ENCODE data around the gene WTAP. TPM values are rescaled to one million over a fixed set of nuclear protein-coding genes. Genes with fewer than 3 reads are reported as not detected.

WTAP gene
- total and polyA plus RNA-seq, 2 of the 8 experiments (the other 6 are each of a cell fraction or from before 2014, with no cell fraction given), result 32.6 to 120 TPM

- Histone ChIP-seq H2BK12ac (ENCODE audit: low read depth, low read length) (no peak overlapping the region), H3K4me1 (replicated peaks in 1 of 4; ENCODE audit: control insufficient read depth in 3 of 4, insufficient read depth in 4 of 4, low read length in 3 of 4) (peaks cover 3 to 15% (median 8%) of the 10 kb centered on the region in 4 experiments), H2BK15ac (ENCODE audit: low read length) (no peak overlapping the region), H3K9ac (replicated peaks in 1 of 4; ENCODE audit: extremely low read depth in 1 of 4, low read depth in 3 of 4, low read length in 3 of 4) (no peak overlapping the region), H3K4me3 (ENCODE audit: extremely low read depth in 1 of 4, insufficient read depth in 2 of 4, low read depth in 3 of 4, low read length in 4 of 4) (no peak overlapping the region), H2AK5ac (ENCODE audit: low read depth, low read length) (no peak overlapping the region), H3K56ac (replicated peaks; ENCODE audit: insufficient read length, low read depth, low read length) (no peak overlapping the region), H2BK20ac (ENCODE audit: low read length) (no peak overlapping the region), H4K20me1 (replicated peaks in 1 of 2; ENCODE audit: control insufficient read depth in 1 of 2, insufficient read depth in 2 of 2, low read length in 2 of 2) (peaks cover 4 to 6% of the 10 kb centered on the region in 2 experiments), H4K8ac (ENCODE audit: extremely low read depth, insufficient read depth, low read length) (no peak overlapping the region), H3K18ac (ENCODE audit: extremely low read depth, low read length) (no peak overlapping the region), H3K23ac (ENCODE audit: insufficient read length) (no peak overlapping the region), H3K79me1 (ENCODE audit: low read depth, low read length) (peaks cover 5% of the 10 kb centered on the region), H4K5ac (ENCODE audit: insufficient read length, low read depth, low read length) (no peak overlapping the region), H3K4ac (replicated peaks; ENCODE audit: insufficient read length, low read depth, low read length) (no peak overlapping the region), H3K36me3 (ENCODE audit: control insufficient read depth in 2 of 4, insufficient read depth in 4 of 4, low read length in 3 of 4) (no peaks in the 10 kb centered on the region), H3K79me2 (ENCODE audit: control insufficient read depth in 1 of 2, insufficient read depth in 2 of 2, low read length in 2 of 2) (peaks cover 0 to 16% of the 10 kb centered on the region in 2 experiments; a peak in 2 of 4 replicates), H4K91ac (replicated peaks; ENCODE audit: insufficient read length, low read length) (no peak overlapping the region), H3K14ac (ENCODE audit: insufficient read length) (no peak overlapping the region), H3K27me3 (replicated peaks in 1 of 4; ENCODE audit: control insufficient read depth in 3 of 4, extremely low read depth in 1 of 4, insufficient read depth in 3 of 4, low read length in 3 of 4) (no peaks in the 10 kb centered on the region), H2BK5ac (ENCODE audit: low read depth, low read length) (no peak overlapping the region), H2AFZ (ENCODE audit: low read length) (no peak overlapping the region), H3K4me2 (ENCODE audit: insufficient read depth in 1 of 2, low read depth in 2 of 2, low read length in 2 of 2) (no peak overlapping the region), H3K23me2 (ENCODE audit: low read depth, low read length) (peaks cover 14% of the 10 kb centered on the region), H3K27ac (ENCODE audit: low read depth, low read length) (no peak overlapping the region), H2BK120ac (replicated peaks; ENCODE audit: low read depth, low read length) (no peak overlapping the region), H3K9me3 (ENCODE audit: insufficient read depth in 2 of 2, low read depth in 1 of 2, low read length in 1 of 2) (no peaks in the 10 kb centered on the region)
- WGBS, 2 experiments (ENCODE audit: extremely low coverage in 1 of 2, insufficient coverage in 1 of 2, insufficient read length in 1 of 2, insufficient replicate concordance in 2 of 2, low coverage in 1 of 2, low lambda C conversion rate in 2 of 2, missing lambda C conversion rate in 1 of 2), result 91% methylated on average over 2 of the region's 2 CpGs; no CpG with 5 or more reads in 1 of the 2 experiments
- POLR2A ChIA-PET (ENCODE audit: partially characterized antibody), result interaction anchor here (1.5 to 4.5 kb wide), 2 partner anchors 27 to 31 kb away, joined by 3 to 32 read pairs; partner anchors contain the start of gene WTAP
- FAIRE-seq (no peak), DNase-seq (ENCODE audit: low read depth in 1 of 2, low spot score in 2 of 2) (no peak)
- CTCF ChIA-PET (ENCODE audit: partially characterized antibody), result interaction anchor here (1.5 to 4.1 kb wide), 2 partner anchors 9 to 22 kb away, joined by 5 to 16 read pairs; no protein-coding TSS in a partner anchor
- TF ChIP-seq CEBPB (IDR thresholded peaks at IDR 0.05; ENCODE audit: low read depth, low read length) (no peak), YY1 (IDR thresholded peaks at IDR 0.05; ENCODE audit: low read depth, low read length) (no peak), CBX8 (IDR thresholded peaks at IDR 0.05; ENCODE audit: borderline replicate concordance, low read depth, low read length) (no peak), NANOG (IDR thresholded peaks at IDR 0.05; ENCODE audit: insufficient read depth, low read depth, low read length, poor library complexity, severe bottlenecking) (no peak), HDAC2 (IDR thresholded peaks at IDR 0.05; ENCODE audit: borderline replicate concordance in 1 of 2, low read depth in 2 of 2, low read length in 2 of 2) (no peak), TAF7 (optimal IDR thresholded peaks at IDR 0.05; ENCODE audit: borderline replicate concordance, low read depth, low read length) (no peak), TBP (IDR thresholded peaks at IDR 0.05; ENCODE audit: low read depth, low read length) (no peak), KDM1A (IDR thresholded peaks at IDR 0.05; ENCODE audit: borderline replicate concordance, low read length) (no peak), SUZ12 (IDR thresholded peaks at IDR 0.05; ENCODE audit: low read length) (no peak), CBX5 (IDR thresholded peaks at IDR 0.05; ENCODE audit: low read depth, low read length) (no peak)
- TF ChIP-seq, protein P1, sequence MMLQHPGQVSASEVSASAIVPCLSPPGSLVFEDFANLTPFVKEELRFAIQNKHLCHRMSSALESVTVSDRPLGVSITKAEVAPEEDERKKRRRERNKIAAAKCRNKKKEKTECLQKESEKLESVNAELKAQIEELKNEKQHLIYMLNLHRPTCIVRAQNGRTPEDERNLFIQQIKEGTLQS (IDR thresholded peaks at IDR 0.05; ENCODE audit: insufficient read depth, low read depth, low read length), result no peak
- TF ChIP-seq, protein P2, sequence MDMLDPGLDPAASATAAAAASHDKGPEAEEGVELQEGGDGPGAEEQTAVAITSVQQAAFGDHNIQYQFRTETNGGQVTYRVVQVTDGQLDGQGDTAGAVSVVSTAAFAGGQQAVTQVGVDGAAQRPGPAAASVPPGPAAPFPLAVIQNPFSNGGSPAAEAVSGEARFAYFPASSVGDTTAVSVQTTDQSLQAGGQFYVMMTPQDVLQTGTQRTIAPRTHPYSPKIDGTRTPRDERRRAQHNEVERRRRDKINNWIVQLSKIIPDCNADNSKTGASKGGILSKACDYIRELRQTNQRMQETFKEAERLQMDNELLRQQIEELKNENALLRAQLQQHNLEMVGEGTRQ (IDR thresholded peaks at IDR 0.05; ENCODE audit: low read length), result no peak
These were observed 31.3 kb upstream of the WTAP start for GRCh38 chr6:159695984-159696383.
